GM12878 (cell line): ENCODE results near the gene HSD17B12. TPM values are rescaled to one million over a fixed set of nuclear protein-coding genes. Genes with fewer than 3 reads are reported as not detected.

Experiments
- ATAC-seq: fragments of 200-7000 bp; cut with Tn5 transposase; 3 replicates; pipeline ENCODE4 v1.9.1; 2020; ENCODE audit warnings: mild to moderate bottlenecking, moderate library complexity
- BruUV-seq: library from RNA; stranded (reverse); fragments of 400-500 nt; replicated peaks from 2 replicates; lab custom pipeline; 2021; lab: Mats Ljungman, UMichigan
- CTCF ChIA-PET: fragments of 300-600 bp; sonication (Branson Sonifier 250); formaldehyde crosslinking; extraction: SDS; loops from one replicate; lab custom pipeline; 2021; ENCODE audit warnings: inconsistent platforms; lab: Yijun Ruan, JAX
- POLR2A ChIA-PET: fragments of 350-600 bp; formaldehyde crosslinking; extraction: SDS; loops from one replicate; lab custom pipeline; 2021; ENCODE audit warnings: inconsistent platforms; lab: Charles Lee
- RAD21 ChIA-PET: fragments of 300-600 bp; sonication (Branson Sonifier 250); formaldehyde crosslinking; loops from one replicate; lab custom pipeline; 2023; ENCODE audit warnings: antibody characterized with exemption; ENCODE audit not compliant: unreplicated experiment; lab: Charles Lee
- SMC1A ChIA-PET: fragments of 300-600 bp; sonication (Branson Sonifier 250); formaldehyde crosslinking; loops from one replicate; lab custom pipeline; 2023; ENCODE audit not compliant: unreplicated experiment, uncharacterized antibody; lab: Charles Lee
- DNase-seq: peaks from one replicate; pipeline ENCODE4 v3.0.0-alpha.2; 2011; ENCODE audit warnings: low read depth, low spot score
- FAIRE-seq: peaks from 3 replicates; lab custom pipeline; 2011; peaks lifted over from hg19 to GRCh38; lab: Jason Lieb, UNC
- H2AFZ ChIP-seq: 2 replicates; pipeline ENCODE4 v1.6.0; 2011; ENCODE audit warnings: low read depth, low read length, control low read depth; ENCODE audit not compliant: control insufficient read depth
- H3K27ac ChIP-seq: 2 replicates; pipeline ENCODE4 v1.5.1; 2011; ENCODE audit warnings: control low read depth; ENCODE audit not compliant: control insufficient read depth, insufficient read depth
- H3K27me3 ChIP-seq, 2 experiments: replicated peaks in 1 of 2; 2 replicates each; pipeline versions ENCODE4 v1.6.0 to v1.6.1; 2011; ENCODE audit warnings: low read length in 1 of 2; ENCODE audit not compliant: control insufficient read depth in 2 of 2, insufficient read depth in 2 of 2
- H3K36me3 ChIP-seq, 2 experiments: 2 replicates each; pipeline ENCODE4 v1.5.1; 2011; ENCODE audit warnings: low read length in 1 of 2; ENCODE audit not compliant: control insufficient read depth in 2 of 2, insufficient read depth in 2 of 2
- H3K4me1 ChIP-seq: 2 replicates; pipeline ENCODE4 v1.6.1; 2011; ENCODE audit warnings: mild to moderate bottlenecking, low read length, moderate library complexity, mixed read lengths; ENCODE audit not compliant: control insufficient read depth, insufficient read depth
- H3K4me2 ChIP-seq: 2 replicates; pipeline ENCODE4 v1.6.0; 2011; ENCODE audit warnings: control low read depth; ENCODE audit not compliant: control insufficient read depth, insufficient read depth
- H3K4me3 ChIP-seq: fragments of 200-600 bp; sonication (generic); 2 replicates; pipeline ENCODE4 v1.5.1; 2016
- H3K79me2 ChIP-seq: 2 replicates; pipeline ENCODE4 v1.6.0; 2011; ENCODE audit warnings: low read length; ENCODE audit not compliant: control insufficient read depth, insufficient read depth
- H3K9ac ChIP-seq: 2 replicates; pipeline ENCODE4 v1.8.0; 2011; ENCODE audit warnings: low read length, control low read depth, mixed read lengths; ENCODE audit not compliant: control insufficient read depth, insufficient read depth
- H3K9me3 ChIP-seq: replicated peaks from 3 replicates; pipeline ENCODE4 v1.5.1; 2011; ENCODE audit warnings: mild to moderate bottlenecking, low read length; ENCODE audit not compliant: control insufficient read depth, insufficient read depth
- H4K20me1 ChIP-seq: 2 replicates; pipeline ENCODE4 v1.6.0; 2011; ENCODE audit not compliant: control insufficient read depth, insufficient read depth
- BCL3 ChIP-seq: IDR thresholded peaks from 2 replicates; pipeline ENCODE4 v1.6.1; 2011; ENCODE audit warnings: borderline replicate concordance, low read depth, mild to moderate bottlenecking, moderate library complexity, low read length; ENCODE audit not compliant: insufficient read depth, poor library complexity, severe bottlenecking
- BCLAF1 ChIP-seq: fragments of 450-650 bp; IDR thresholded peaks from 2 replicates; pipeline ENCODE4 v1.6.1; 2017; ENCODE audit warnings: antibody characterized with exemption, mild to moderate bottlenecking, moderate library complexity
- MYC ChIP-seq: IDR thresholded peaks from 2 replicates; pipeline ENCODE4 v1.6.1; 2011; ENCODE audit warnings: mild to moderate bottlenecking, low read length, moderate library complexity, inconsistent platforms; ENCODE audit not compliant: insufficient read depth, insufficient replicate concordance, insufficient read length, severe bottlenecking
- NR2C2 ChIP-seq: IDR thresholded peaks from 2 replicates; pipeline ENCODE4 v1.6.1; 2011; ENCODE audit warnings: borderline replicate concordance, low read depth; ENCODE audit not compliant: control insufficient read depth, insufficient read length
- ZNF217 ChIP-seq: fragments of 450-650 bp; IDR thresholded peaks from 2 replicates; pipeline ENCODE4 v1.6.1; 2017; ENCODE audit warnings: antibody characterized with exemption, mild to moderate bottlenecking
- WGBS: methylation state at CpG from one replicate; pipeline ENCODE4 v1.1.6; 2016; ENCODE audit warnings: low lambda C conversion rate; ENCODE audit not compliant: insufficient replicate concordance, insufficient coverage; ENCODE audit errors: missing lambda C conversion rate; 5-methylcytosine and 5-hydroxymethylcytosine counted together
- in situ Hi-C: fragments of 300-500 bp; cut with MboI; formaldehyde crosslinking; loops from 9 replicates; pipeline ENCODE4 v1.14.3; 2018; ENCODE audit warnings: mixed read lengths
- intact Hi-C: fragments of 100-400 bp; cut with micrococcal nuclease; formaldehyde crosslinking; loops from one replicate; pipeline ENCODE4 v1.14.2; 2022; ENCODE audit not compliant: unreplicated experiment
- polyA plus RNA-seq, 11 experiments: library from polyadenylated mRNA; depleted of rRNA in 4 of 11; unstranded in 6 of 11; stranded (reverse) in 5 of 11; fragments of >200 nt; fragmentation: Nextera tagmentation in 4 of 11; fragmentation: Illumina TruSeq in 1 of 11; extraction: Ambion mirVana in 4 of 11; extraction: Trizol in 1 of 11; gene quantifications; 1 replicate in 1 of 11; 2 replicates in 10 of 11; pipeline versions ENCODE4 v1.2.1 to v1.2.3, GENCODE V29; 2011 to 2016; ENCODE audit warnings: inconsistent platforms in 2 of 11, missing spikeins in 2 of 11, low read depth in 1 of 11
- total RNA-seq, 4 experiments: library from RNA; depleted of rRNA in 3 of 4; stranded (reverse); fragments of >200 nt in 3 of 4; fragmentation: Illumina TruSeq in 1 of 4; extraction: Trizol in 1 of 4; gene quantifications; 2 replicates each; pipeline versions ENCODE4 v1.2.1 to v1.2.3, GENCODE V29; 2013 to 2021
- TF ChIP-seq, protein P1 (sequence below): fragments of 450-650 bp; IDR thresholded peaks from 2 replicates; pipeline ENCODE4 v1.6.1; 2017; ENCODE audit warnings: borderline replicate concordance

HSD17B12 gene
- total and polyA plus RNA-seq, 10 of the 15 experiments (the other 5 are each of a cell fraction or from before 2014, with no cell fraction given), result 23.6 to 88.0 (median 64.7) TPM

- ChIA-PET CTCF (interaction anchor here (1.3 kb wide), 1 partner anchor 22 kb away, joined by 4 read pairs; no protein-coding TSS in a partner anchor), POLR2A (interaction anchor here (0.9 kb wide), 1 partner anchor 122 kb away, joined by 3 read pairs; no protein-coding TSS in a partner anchor), RAD21 (no interaction called here), SMC1A (interaction anchor here (1.1 kb wide), 1 partner anchor 15 kb away, joined by 3 read pairs; no protein-coding TSS in a partner anchor)
- H3K9ac ChIP-seq, result no peak overlapping the region
- H3K4me2 ChIP-seq, result no peak overlapping the region
- no peak overlapping the region for H3K27ac ChIP-seq
- no peak for TF ChIP-seq BCL3
- TF ChIP-seq ZNF217, result no peak
- TF ChIP-seq, protein P1, sequence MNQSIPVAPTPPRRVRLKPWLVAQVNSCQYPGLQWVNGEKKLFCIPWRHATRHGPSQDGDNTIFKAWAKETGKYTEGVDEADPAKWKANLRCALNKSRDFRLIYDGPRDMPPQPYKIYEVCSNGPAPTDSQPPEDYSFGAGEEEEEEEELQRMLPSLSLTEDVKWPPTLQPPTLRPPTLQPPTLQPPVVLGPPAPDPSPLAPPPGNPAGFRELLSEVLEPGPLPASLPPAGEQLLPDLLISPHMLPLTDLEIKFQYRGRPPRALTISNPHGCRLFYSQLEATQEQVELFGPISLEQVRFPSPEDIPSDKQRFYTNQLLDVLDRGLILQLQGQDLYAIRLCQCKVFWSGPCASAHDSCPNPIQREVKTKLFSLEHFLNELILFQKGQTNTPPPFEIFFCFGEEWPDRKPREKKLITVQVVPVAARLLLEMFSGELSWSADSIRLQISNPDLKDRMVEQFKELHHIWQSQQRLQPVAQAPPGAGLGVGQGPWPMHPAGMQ, result no peak
- TF ChIP-seq BCLAF1, result no peak
- no peak for TF ChIP-seq MYC
- TF ChIP-seq NR2C2, result no peak
- FAIRE-seq (no peak), DNase-seq (no peak), ATAC-seq (no peak)
- no peaks in the 10 kb centered on the region for H3K79me2 ChIP-seq
- no peaks in the 10 kb centered on the region for H4K20me1 ChIP-seq
- WGBS, result 65% methylated on average over 3 of the region's 3 CpGs
- no peak overlapping the region for H2AFZ ChIP-seq
- H3K36me3 ChIP-seq, result peaks cover 0 to 8% of the 10 kb centered on the region in 2 experiments; a peak in 3 of 4 replicates
- no peaks in the 10 kb centered on the region; the same call in 2 of the 3 replicates for H3K9me3 ChIP-seq
- H3K4me3 ChIP-seq, result no peak overlapping the region
- no TSS peak for BruUV-seq
- intact Hi-C loops (no loop called here), in situ Hi-C loops (no loop called here)
- no peaks in the 10 kb centered on the region for H3K27me3 ChIP-seq
- H3K4me1 ChIP-seq, result no peaks in the 10 kb centered on the region
Measured at GRCh38 chr11:43803766-43804165, 123.2 kb downstream of the HSD17B12 start.
